ENCODE results near the gene LHPP. TPM values are rescaled to one million over a fixed set of nuclear protein-coding genes. Genes with fewer than 3 reads are reported as not detected.
A peak's percentile ranks its signal among the peaks of the same experiment; 100 is the strongest.

The LHPP gene
- polyA plus RNA-seq, 2 of the 4 experiments (the other 2 are of a cell fraction), result 14.4 to 18.6 TPM

GRCh38 chr10:124525751-124526600, 64.4 kb downstream of the LHPP start:
- H3K4me1 ChIP-seq, result peaks cover 18% of the 10 kb centered on the region
- WGBS (ENCODE audit: missing lambda C conversion rate), result 84% methylated on average over 20 of the region's 20 CpGs
- FAIRE-seq (no peak), ATAC-seq (no peak), DNase-seq (ENCODE audit: low read depth in 1 of 2, low spot score in 1 of 2) (no peak)
- H3K9me3 ChIP-seq, result no peaks in the 10 kb centered on the region
- CTCF ChIA-PET, result interaction anchor here (5.2 to 6.8 kb wide), 2 partner anchors 215 to 300 kb away, joined by 27 to 79 read pairs; no protein-coding TSS in a partner anchor
- no peak overlapping the region for H3K27ac ChIP-seq
- no peak overlapping the region for H3K4me3 ChIP-seq
- no peak for TF ChIP-seq HOXA7 (CRISPR knock-in tag; IDR thresholded peaks at IDR 0.05)
- TF ChIP-seq NFE2L2 (conservative IDR thresholded peaks at IDR 0.05; ENCODE audit: low read length), result no peak
- no peak for TF ChIP-seq ZC3H11A (IDR thresholded peaks at IDR 0.05)
- TF ChIP-seq HOXB13 (CRISPR knock-in tag; IDR thresholded peaks at IDR 0.05; ENCODE audit: low read depth), result no peak
- no peak for TF ChIP-seq NPAS2 (CRISPR knock-in tag; IDR thresholded peaks at IDR 0.05; ENCODE audit: borderline replicate concordance)
- TF ChIP-seq ZFP36 (IDR thresholded peaks at IDR 0.05; ENCODE audit: borderline replicate concordance, partially characterized antibody), result peak; percentile 52
- no peak for TF ChIP-seq SREBF2 (IDR thresholded peaks at IDR 0.05)
- TF ChIP-seq FOSB (CRISPR knock-in tag; IDR thresholded peaks at IDR 0.05), result no peak
- H3K4me2 ChIP-seq, result no peak overlapping the region
- POLR2A ChIA-PET, result no interaction called here

- WGBS (ENCODE audit: missing lambda C conversion rate), result 72% methylated on average over 10 of the region's 17 CpGs
- POLR2A ChIA-PET, result no interaction called here
- CTCF ChIA-PET, result interaction anchor here (1.8 to 6.8 kb wide), 3 partner anchors 214 to 299 kb away, joined by 5 to 79 read pairs (median 27); no protein-coding TSS in a partner anchor
Measured at GRCh38 chr10:124526621-124527267, 65.1 kb downstream of the LHPP start.

More at GRCh38 chr10:124526621-124527267, 65.1 kb downstream of the LHPP start:
- TF ChIP-seq E2F6 (IDR thresholded peaks at IDR 0.05; ENCODE audit: borderline replicate concordance, low read depth), result no peak
- no peak for TF ChIP-seq JUN (IDR thresholded peaks at IDR 0.05)
- TF ChIP-seq CTCF (IDR thresholded peaks at IDR 0.05), result no peak
- no peak for TF ChIP-seq MYC (IDR thresholded peaks at IDR 0.05; ENCODE audit: borderline replicate concordance, low read length)
- no peak for TF ChIP-seq HOXB13 (CRISPR knock-in tag; IDR thresholded peaks at IDR 0.05; ENCODE audit: low read depth)
- no peak for TF ChIP-seq ZNF302 (CRISPR knock-in tag; IDR thresholded peaks at IDR 0.05)
- no peak for TF ChIP-seq USF2 (IDR thresholded peaks at IDR 0.05)
- no peak for TF ChIP-seq JUNB (IDR thresholded peaks at IDR 0.05)
- no peak for TF ChIP-seq RARB (CRISPR knock-in tag; IDR thresholded peaks at IDR 0.05)
- no peak for TF ChIP-seq REST (IDR thresholded peaks at IDR 0.05)
- TF ChIP-seq ZFP36 (IDR thresholded peaks at IDR 0.05; ENCODE audit: borderline replicate concordance, partially characterized antibody), result no peak
- TF ChIP-seq GATA3 (IDR thresholded peaks at IDR 0.05; ENCODE audit: borderline replicate concordance), result no peak
- TF ChIP-seq ATOH8 (CRISPR knock-in tag; IDR thresholded peaks at IDR 0.05; ENCODE audit: low read depth), result no peak
- TF ChIP-seq FOXS1 (CRISPR knock-in tag; IDR thresholded peaks at IDR 0.05), result no peak
- TF ChIP-seq MAFK (IDR thresholded peaks at IDR 0.05; ENCODE audit: partially characterized antibody), result no peak
- no peak for TF ChIP-seq KDM1A (IDR thresholded peaks at IDR 0.05; ENCODE audit: low read depth)
- DNase-seq (ENCODE audit: low read depth in 1 of 2, low spot score in 1 of 2) (no peak), FAIRE-seq (no peak), ATAC-seq (no peak)
- Histone ChIP-seq H3K4me3 (no peak overlapping the region), H3K9me3 (no peaks in the 10 kb centered on the region), H3K4me2 (no peak overlapping the region), H3K4me1 (peaks cover 18% of the 10 kb centered on the region), H3K27ac (no peak overlapping the region)
